Caco-2 (cell line): ENCODE results near the gene TLR2. TPM values are rescaled to one million over a fixed set of nuclear protein-coding genes. Genes with fewer than 3 reads are reported as not detected.

Experiments
- BruUV-seq: library from RNA; stranded (reverse); fragments of 400-500 nt; replicated peaks from 2 replicates; lab custom pipeline; 2021; lab: Mats Ljungman, UMichigan
- CTCF ChIA-PET: fragments of 300-600 bp; sonication (Branson Sonifier 250); formaldehyde crosslinking; loops from one replicate; lab custom pipeline; 2022; ENCODE audit warnings: antibody characterized with exemption; lab: Charles Lee
- POLR2A ChIA-PET: fragments of 300-600 bp; sonication (Branson Sonifier 250); formaldehyde crosslinking; loops from one replicate; lab custom pipeline; 2022; ENCODE audit warnings: antibody characterized with exemption; lab: Charles Lee
- DNase-seq, 2 experiments: peaks; one replicate each; pipeline versions ENCODE4 v3.0.0 to v3.0.0-alpha.2; 2020 to 2022
- H3K27me3 ChIP-seq: replicated peaks from 2 replicates; pipeline ENCODE4 v1.6.0; 2011; ENCODE audit warnings: low read length; ENCODE audit not compliant: control insufficient read depth, insufficient read depth
- H3K36me3 ChIP-seq: 2 replicates; pipeline ENCODE4 v1.5.1; 2011; ENCODE audit warnings: low read length; ENCODE audit not compliant: control insufficient read depth, insufficient read depth
- H3K4me1 ChIP-seq: fragments of 250-450 bp; sonication (Bioruptor Pico); 2 replicates; pipeline ENCODE4 v1.5.1; 2020; ENCODE audit warnings: mild to moderate bottlenecking
- H3K4me3 ChIP-seq: 2 replicates; pipeline ENCODE4 v1.5.1; 2011; ENCODE audit warnings: low read depth, mild to moderate bottlenecking, control low read depth, low read length
- H3K9me3 ChIP-seq: fragments of 250-450 bp; sonication (Bioruptor Pico); 2 replicates; pipeline ENCODE4 v1.5.1; 2020; ENCODE audit warnings: mild to moderate bottlenecking, moderate library complexity
- H3K27ac Mint-ChIP-seq: one replicate; pipeline ENCODE4 v1.8.0; 2022; ENCODE audit warnings: mixed read lengths; ENCODE audit not compliant: unreplicated experiment
- H3K27me3 Mint-ChIP-seq: one replicate; pipeline ENCODE4 v1.8.0; 2022; ENCODE audit warnings: mixed read lengths; ENCODE audit not compliant: insufficient read depth, unreplicated experiment
- H3K36me3 Mint-ChIP-seq: one replicate; pipeline ENCODE4 v1.8.0; 2022; ENCODE audit warnings: mild to moderate bottlenecking, mixed read lengths; ENCODE audit not compliant: insufficient read depth, unreplicated experiment
- H3K4me1 Mint-ChIP-seq: one replicate; pipeline ENCODE4 v1.8.0; 2022; ENCODE audit warnings: low read depth, mixed read lengths; ENCODE audit not compliant: unreplicated experiment
- H3K4me3 Mint-ChIP-seq: one replicate; pipeline ENCODE4 v1.8.0; 2022; ENCODE audit warnings: mild to moderate bottlenecking, moderate library complexity, mixed read lengths; ENCODE audit not compliant: unreplicated experiment
- H3K9me3 Mint-ChIP-seq: one replicate; pipeline ENCODE4 v1.8.0; 2022; ENCODE audit warnings: mixed read lengths; ENCODE audit not compliant: unreplicated experiment
- CTCF ChIP-seq, 2 experiments: fragments of 200-600 bp in 1 of 2; IDR thresholded peaks; 1 replicate in 1 of 2; 2 replicates in 1 of 2; pipeline versions ENCODE4 v1.5.1 to v1.8.0; 2011 to 2022; ENCODE audit warnings: antibody characterized with exemption in 1 of 2, control low read depth in 1 of 2, inconsistent platforms in 1 of 2, low read depth in 1 of 2, low read length in 1 of 2, mild to moderate bottlenecking in 1 of 2, moderate library complexity in 1 of 2; ENCODE audit not compliant: insufficient read depth in 1 of 2, severe bottlenecking in 1 of 2, unreplicated experiment in 1 of 2
- intact Hi-C: fragments of 100-400 bp; cut with micrococcal nuclease; formaldehyde crosslinking; loops from one replicate; pipeline ENCODE4 v1.10.0; 2022; ENCODE audit not compliant: unreplicated experiment
- total RNA-seq: library from RNA; stranded (reverse); gene quantifications from 2 replicates; pipeline ENCODE4 v1.2.3, GENCODE V29; 2022

Gene TLR2
- total RNA-seq, 1 experiment from 2014 or later: 11.0 TPM

GRCh38 chr4:153725831-153726154, 41.7 kb downstream of the TLR2 start:
- no TSS peak for BruUV-seq
- DNase-seq: no peak
- POLR2A ChIA-PET: no interaction called here
- CTCF ChIA-PET: no interaction called here
- Mint-ChIP-seq H3K4me1 (no peaks in the 10 kb centered on the region), H3K27ac (no peak overlapping the region), H3K4me3 (no peak overlapping the region), H3K9me3 (no peaks in the 10 kb centered on the region), H3K36me3 (no peaks in the 10 kb centered on the region), H3K27me3 (peaks cover 5% of the 10 kb centered on the region)
- Histone ChIP-seq H3K4me1 (no peaks in the 10 kb centered on the region), H3K9me3 (no peaks in the 10 kb centered on the region), H3K36me3 (no peaks in the 10 kb centered on the region), H3K4me3 (no peak overlapping the region), H3K27me3 (no peaks in the 10 kb centered on the region)
- TF ChIP-seq CTCF (IDR thresholded peaks at IDR 0.05; ENCODE audit: insufficient read depth in 1 of 2, low read depth in 1 of 2, low read length in 1 of 2, severe bottlenecking in 1 of 2, unreplicated experiment in 1 of 2): no peak
- intact Hi-C loops: no loop called here

- ChIA-PET CTCF (no interaction called here), POLR2A (no interaction called here)
- Histone ChIP-seq H3K4me3 (no peak overlapping the region), H3K27me3 (no peaks in the 10 kb centered on the region), H3K9me3 (no peaks in the 10 kb centered on the region), H3K36me3 (no peaks in the 10 kb centered on the region), H3K4me1 (no peaks in the 10 kb centered on the region)
- TF ChIP-seq CTCF (IDR thresholded peaks at IDR 0.05; ENCODE audit: insufficient read depth in 1 of 2, low read depth in 1 of 2, low read length in 1 of 2, severe bottlenecking in 1 of 2, unreplicated experiment in 1 of 2): no peak
- H3K27me3 Mint-ChIP-seq: peaks cover 6% of the 10 kb centered on the region
- no peak for DNase-seq
- H3K36me3 Mint-ChIP-seq: no peaks in the 10 kb centered on the region
- no peaks in the 10 kb centered on the region for H3K9me3 Mint-ChIP-seq
- no peaks in the 10 kb centered on the region for H3K4me1 Mint-ChIP-seq
- no peak overlapping the region for H3K27ac Mint-ChIP-seq
- no TSS peak for BruUV-seq
- H3K4me3 Mint-ChIP-seq: no peak overlapping the region
- intact Hi-C loops: no loop called here
Observed at GRCh38 chr4:153728151-153728550, 44.1 kb downstream of the TLR2 start.

GRCh38 chr4:153728660-153729059, 44.6 kb downstream of the TLR2 start:
- ChIA-PET CTCF (no interaction called here), POLR2A (no interaction called here)
- Mint-ChIP-seq H3K9me3 (no peaks in the 10 kb centered on the region), H3K27ac (no peak overlapping the region), H3K4me1 (no peaks in the 10 kb centered on the region), H3K4me3 (no peak overlapping the region), H3K27me3 (peaks cover 8% of the 10 kb centered on the region), H3K36me3 (no peaks in the 10 kb centered on the region)
- no peak for TF ChIP-seq CTCF (IDR thresholded peaks at IDR 0.05; ENCODE audit: insufficient read depth in 1 of 2, low read depth in 1 of 2, low read length in 1 of 2, severe bottlenecking in 1 of 2, unreplicated experiment in 1 of 2)
- DNase-seq: no peak
- no peaks in the 10 kb centered on the region for H3K27me3 ChIP-seq
- H3K9me3 ChIP-seq: no peaks in the 10 kb centered on the region
- intact Hi-C loops: no loop called here
- H3K36me3 ChIP-seq: no peaks in the 10 kb centered on the region
- no TSS peak for BruUV-seq
- H3K4me3 ChIP-seq: no peak overlapping the region
- no peaks in the 10 kb centered on the region for H3K4me1 ChIP-seq
